Measurements from ENCODE around the gene NPRL2. TPM values are rescaled to one million over a fixed set of nuclear protein-coding genes. Genes with fewer than 3 reads are reported as not detected.

The NPRL2 gene
- total and polyA plus RNA-seq, 2 experiments from 2014 or later, result 22.3 to 27.7 TPM

- Mint-ChIP-seq H3K4me3 (no peak overlapping the region), H3K4me1 (peaks cover 11% of the 10 kb centered on the region), H3K27ac (no peak overlapping the region), H3K27me3 (ENCODE audit: insufficient read depth, low read depth, poor library complexity) (peaks cover 15% of the 10 kb centered on the region), H3K9me3 (no peaks in the 10 kb centered on the region; the same call in 2 of the 3 replicates), H3K36me3 (ENCODE audit: low read depth) (no peaks in the 10 kb centered on the region; the same call in 2 of the 3 replicates)
- no peak overlapping the region for H3K27ac ChIP-seq (ENCODE audit: low read depth)
- no peak overlapping the region for H2AFZ ChIP-seq
- no peak for TF ChIP-seq POLR2AphosphoS5 (IDR thresholded peaks at IDR 0.05; ENCODE audit: low read depth)
- TF ChIP-seq REST (IDR thresholded peaks at IDR 0.05; ENCODE audit: unreplicated experiment), result no peak
- no peak for TF ChIP-seq STAT1 (IDR thresholded peaks at IDR 0.05; ENCODE audit: unreplicated experiment)
- TF ChIP-seq JUNB (IDR thresholded peaks at IDR 0.05; ENCODE audit: unreplicated experiment), result no peak
- no peak for TF ChIP-seq CTCF (conservative IDR thresholded peaks at IDR 0.05; ENCODE audit: low read depth in 2 of 2)
- no peak for TF ChIP-seq ZNF114 (CRISPR knock-in tag; IDR thresholded peaks at IDR 0.05)
- no peak for TF ChIP-seq CREB1 (CRISPR knock-in tag; IDR thresholded peaks at IDR 0.05; ENCODE audit: low read depth)
- no peak overlapping the region for H3K4me2 ChIP-seq
- DNase-seq (ENCODE audit: low spot score), result no peak
- H4K20me1 ChIP-seq (replicated peaks; ENCODE audit: insufficient read depth), result no peaks in the 10 kb centered on the region
- no peaks in the 10 kb centered on the region for H3K36me3 ChIP-seq (ENCODE audit: insufficient read depth)
- H3F3A ChIP-seq (replicated peaks; ENCODE audit: low read depth), result no peaks in the 10 kb centered on the region
- H3K9me2 ChIP-seq (ENCODE audit: insufficient read depth), result no peaks in the 10 kb centered on the region
- no peak overlapping the region for H3K4me3 ChIP-seq
- H3K4me1 ChIP-seq (ENCODE audit: insufficient read depth), result no peaks in the 10 kb centered on the region
- no peaks in the 10 kb centered on the region for H3K27me3 ChIP-seq (ENCODE audit: insufficient read depth)
- ATAC-seq, result no peak
- no peaks in the 10 kb centered on the region for H3K79me2 ChIP-seq (replicated peaks; ENCODE audit: insufficient read depth)
These were observed 30.8 kb upstream of the NPRL2 start for GRCh38 chr3:50381383-50381782.

GRCh38 chr3:50380405-50381085, 30.0 kb upstream of the NPRL2 start:
- Histone ChIP-seq H3F3A (replicated peaks; ENCODE audit: low read depth) (no peaks in the 10 kb centered on the region), H3K4me2 (no peak overlapping the region), H3K27me3 (ENCODE audit: insufficient read depth) (no peaks in the 10 kb centered on the region), H3K9me2 (ENCODE audit: insufficient read depth) (no peaks in the 10 kb centered on the region), H3K4me1 (ENCODE audit: insufficient read depth) (no peaks in the 10 kb centered on the region), H3K4me3 (no peak overlapping the region), H4K20me1 (replicated peaks; ENCODE audit: insufficient read depth) (no peaks in the 10 kb centered on the region), H3K27ac (ENCODE audit: low read depth) (no peak overlapping the region), H2AFZ (no peak overlapping the region), H3K36me3 (ENCODE audit: insufficient read depth) (no peaks in the 10 kb centered on the region), H3K79me2 (replicated peaks; ENCODE audit: insufficient read depth) (no peaks in the 10 kb centered on the region)
- no peaks in the 10 kb centered on the region; the same call in 2 of the 3 replicates for H3K36me3 Mint-ChIP-seq (ENCODE audit: low read depth)
- H3K9me3 Mint-ChIP-seq, result no peaks in the 10 kb centered on the region; the same call in 2 of the 3 replicates
- ATAC-seq, result no peak
- no peak for DNase-seq (ENCODE audit: low spot score)
- no peak overlapping the region for H3K4me3 Mint-ChIP-seq
- H3K27me3 Mint-ChIP-seq (ENCODE audit: insufficient read depth, low read depth, poor library complexity), result peaks cover 21% of the 10 kb centered on the region
- H3K4me1 Mint-ChIP-seq, result peaks cover 11% of the 10 kb centered on the region
- no peak overlapping the region for H3K27ac Mint-ChIP-seq
- TF ChIP-seq ZNF331 (CRISPR knock-in tag; IDR thresholded peaks at IDR 0.05; ENCODE audit: low read depth) (no peak), EZH2phosphoT487 (IDR thresholded peaks at IDR 0.05; ENCODE audit: unreplicated experiment) (no peak), ZNF462 (CRISPR knock-in tag; IDR thresholded peaks at IDR 0.05) (no peak), POLR2AphosphoS5 (IDR thresholded peaks at IDR 0.05; ENCODE audit: low read depth) (no peak), CREB1 (CRISPR knock-in tag; IDR thresholded peaks at IDR 0.05; ENCODE audit: low read depth) (no peak)
